ENCODE measurements around the gene SCEL.

GRCh38 chr13:77623806-77624205, 88.3 kb downstream of the SCEL start:
- TF ChIP-seq EZH2 (IDR thresholded peaks at IDR 0.05): no peak
- no peak for TF ChIP-seq POLR2AphosphoS5 (IDR thresholded peaks at IDR 0.05; ENCODE audit: borderline replicate concordance, low read depth, low read length)

Data from SK-N-MC (cell line).